Right atrium auricular region (tissue), 2 donors: Measurements from ENCODE around the gene FAF2. TPM values are rescaled to one million over a fixed set of nuclear protein-coding genes. Genes with fewer than 3 reads are reported as not detected.

Experiments used
- DNase-seq: peaks from one replicate; pipeline ENCODE4 v3.0.0-alpha.2; 2019; ENCODE audit warnings: low spot score
- H3K27ac ChIP-seq, 2 donors: fragments of 200-600 bp; sonication (generic); 1 replicate in 1 of 2; 2 replicates in 1 of 2; pipeline ENCODE4 v1.5.1; 2016 to 2019
- H3K27me3 ChIP-seq, 2 donors: fragments of 200-600 bp; sonication (generic); one replicate each; pipeline versions ENCODE4 v1.5.1 to v1.6.0; 2017 to 2019
- H3K36me3 ChIP-seq: fragments of 200-600 bp; sonication (generic); one replicate; pipeline ENCODE4 v1.5.1; 2016
- H3K4me1 ChIP-seq, 2 donors: fragments of 200-600 bp; sonication (generic); one replicate each; pipeline versions ENCODE4 v1.5.1 to v1.6.0; 2017 to 2019
- H3K4me3 ChIP-seq, 2 donors: fragments of 200-600 bp; sonication (generic); 1 replicate in 1 of 2; 2 replicates in 1 of 2; pipeline ENCODE4 v1.5.1; 2017 to 2019; ENCODE audit warnings: mild to moderate bottlenecking in 1 of 2, moderate library complexity in 1 of 2
- H3K9me3 ChIP-seq, 2 donors: fragments of 200-600 bp; sonication (generic); one replicate each; pipeline ENCODE4 v1.5.1; 2019
- total RNA-seq, 2 donors: library from RNA; depleted of rRNA; stranded (reverse); fragments of >200 nt; gene quantifications; one replicate each; pipeline ENCODE4 v1.1.0, GENCODE V29; 2016
- TF ChIP-seq, protein P1 (sequence below), 2 donors: fragments of 200-600 bp; sonication (generic); IDR thresholded peaks; one replicate each; pipeline ENCODE4 v1.5.1; 2019; ENCODE audit warnings: antibody characterized with exemption in 2 of 2

FAF2 gene
- total RNA-seq, 2 donors from 2014 or later = 14.4 to 19.5 TPM

DNA sequence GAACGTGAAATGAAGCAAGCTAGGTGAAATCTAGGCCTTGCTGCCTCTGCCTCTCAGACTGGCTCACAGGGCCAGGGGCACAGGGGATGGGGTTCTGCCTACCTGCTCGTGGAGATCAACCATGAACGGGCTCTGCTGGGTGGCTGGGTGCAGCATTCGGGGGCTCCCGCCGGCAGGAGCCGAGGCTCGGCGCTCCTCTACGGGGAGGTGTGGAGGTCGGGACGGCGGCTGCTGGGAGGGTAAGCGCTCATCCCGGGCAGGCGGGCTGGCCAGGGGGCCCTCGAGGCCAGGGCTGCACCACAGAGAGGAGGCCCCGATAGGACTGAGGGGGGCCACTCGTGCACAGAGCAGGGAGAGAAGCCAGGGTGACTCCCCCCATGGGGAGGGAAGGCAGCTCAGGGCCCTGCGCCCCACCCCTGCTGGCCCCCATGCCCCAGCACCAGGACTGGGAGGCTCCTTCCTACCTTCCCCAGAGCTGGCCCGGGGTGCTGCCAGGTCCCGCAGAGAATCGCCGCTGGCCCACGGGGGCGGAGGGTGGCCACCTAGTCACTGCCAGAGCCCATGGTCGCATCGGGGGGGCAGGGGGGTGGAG, 83.8 kb downstream of the FAF2 start:
- peaks cover 0 to 66% of the 10 kb centered on the region in 2 donors for H3K4me1 ChIP-seq
- TF ChIP-seq, protein P1, sequence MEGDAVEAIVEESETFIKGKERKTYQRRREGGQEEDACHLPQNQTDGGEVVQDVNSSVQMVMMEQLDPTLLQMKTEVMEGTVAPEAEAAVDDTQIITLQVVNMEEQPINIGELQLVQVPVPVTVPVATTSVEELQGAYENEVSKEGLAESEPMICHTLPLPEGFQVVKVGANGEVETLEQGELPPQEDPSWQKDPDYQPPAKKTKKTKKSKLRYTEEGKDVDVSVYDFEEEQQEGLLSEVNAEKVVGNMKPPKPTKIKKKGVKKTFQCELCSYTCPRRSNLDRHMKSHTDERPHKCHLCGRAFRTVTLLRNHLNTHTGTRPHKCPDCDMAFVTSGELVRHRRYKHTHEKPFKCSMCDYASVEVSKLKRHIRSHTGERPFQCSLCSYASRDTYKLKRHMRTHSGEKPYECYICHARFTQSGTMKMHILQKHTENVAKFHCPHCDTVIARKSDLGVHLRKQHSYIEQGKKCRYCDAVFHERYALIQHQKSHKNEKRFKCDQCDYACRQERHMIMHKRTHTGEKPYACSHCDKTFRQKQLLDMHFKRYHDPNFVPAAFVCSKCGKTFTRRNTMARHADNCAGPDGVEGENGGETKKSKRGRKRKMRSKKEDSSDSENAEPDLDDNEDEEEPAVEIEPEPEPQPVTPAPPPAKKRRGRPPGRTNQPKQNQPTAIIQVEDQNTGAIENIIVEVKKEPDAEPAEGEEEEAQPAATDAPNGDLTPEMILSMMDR (IDR thresholded peaks at IDR 0.05) = no peak
- peaks cover 52% of the 10 kb centered on the region for H3K36me3 ChIP-seq
- H3K4me3 ChIP-seq = no peak overlapping the region
- no peak for DNase-seq
- no peaks in the 10 kb centered on the region for H3K9me3 ChIP-seq
- no peaks in the 10 kb centered on the region for H3K27me3 ChIP-seq
- no peak overlapping the region for H3K27ac ChIP-seq

GRCh38 chr5:176532795-176533194, 84.6 kb downstream of the FAF2 start:
- Histone ChIP-seq H3K27ac (peak overlapping the region; percentile 98 to 99), H3K9me3 (no peaks in the 10 kb centered on the region), H3K4me3 (no peak overlapping the region), H3K27me3 (no peaks in the 10 kb centered on the region), H3K4me1 (peaks cover 0 to 66% of the 10 kb centered on the region in 2 donors), H3K36me3 (peaks cover 44% of the 10 kb centered on the region)
- TF ChIP-seq, protein P1 (IDR thresholded peaks at IDR 0.05) = no peak
- no peak for DNase-seq

- H3K9me3 ChIP-seq = no peaks in the 10 kb centered on the region
- no peak for DNase-seq
- H3K4me3 ChIP-seq = no peak overlapping the region
- H3K27ac ChIP-seq = peak overlapping the region; percentile 98 to 99
- peaks cover 0 to 66% of the 10 kb centered on the region in 2 donors for H3K4me1 ChIP-seq
- peaks cover 38% of the 10 kb centered on the region for H3K36me3 ChIP-seq
- TF ChIP-seq, protein P1 (IDR thresholded peaks at IDR 0.05) = no peak
- no peaks in the 10 kb centered on the region for H3K27me3 ChIP-seq
Measured at GRCh38 chr5:176533390-176533789, 85.2 kb downstream of the FAF2 start.

DNA sequence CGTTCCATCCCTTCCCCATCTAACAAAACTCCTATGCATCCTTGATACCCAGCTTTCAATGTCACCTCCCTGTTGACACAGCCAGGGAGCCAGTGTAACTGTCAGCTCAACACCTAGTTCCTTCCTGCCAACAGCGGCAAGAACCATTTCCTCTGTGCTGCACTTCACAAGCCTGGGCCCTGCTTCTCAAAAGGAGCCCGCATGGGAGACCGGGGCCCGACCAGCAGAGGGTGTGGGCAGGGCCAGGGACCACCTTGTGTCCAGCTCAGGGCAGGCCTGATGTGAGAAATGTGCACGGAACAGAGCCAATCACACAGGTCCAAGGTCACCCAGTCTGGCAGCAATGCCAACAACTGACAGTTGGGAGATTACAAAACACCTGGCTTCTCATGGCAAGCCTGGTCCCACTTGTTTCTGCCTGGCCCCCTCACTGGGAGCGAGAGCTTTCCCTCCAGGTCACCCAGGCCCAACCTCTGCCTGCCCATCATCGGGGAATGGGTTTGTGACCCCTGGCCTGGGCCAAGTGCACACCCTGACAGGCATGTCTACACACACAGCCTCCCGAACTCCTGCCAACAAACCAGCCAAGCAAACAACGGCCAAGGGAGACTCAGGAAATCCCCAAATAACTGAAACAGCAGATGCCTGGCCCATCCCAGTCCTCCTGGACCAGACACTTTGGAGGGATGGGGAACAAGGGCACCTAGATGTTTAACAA, 85.9 kb downstream of the FAF2 start:
- no peak overlapping the region for H3K4me3 ChIP-seq
- peaks cover 32% of the 10 kb centered on the region for H3K36me3 ChIP-seq
- no peaks in the 10 kb centered on the region for H3K27me3 ChIP-seq
- no peaks in the 10 kb centered on the region for H3K9me3 ChIP-seq
- TF ChIP-seq, protein P1 (IDR thresholded peaks at IDR 0.05) = peak in 1 of 2 donors; percentile 14
- peak overlapping the region; percentile 98 to 99 for H3K27ac ChIP-seq
- H3K4me1 ChIP-seq = peaks cover 0 to 69% of the 10 kb centered on the region in 2 donors
- no peak for DNase-seq

DNA sequence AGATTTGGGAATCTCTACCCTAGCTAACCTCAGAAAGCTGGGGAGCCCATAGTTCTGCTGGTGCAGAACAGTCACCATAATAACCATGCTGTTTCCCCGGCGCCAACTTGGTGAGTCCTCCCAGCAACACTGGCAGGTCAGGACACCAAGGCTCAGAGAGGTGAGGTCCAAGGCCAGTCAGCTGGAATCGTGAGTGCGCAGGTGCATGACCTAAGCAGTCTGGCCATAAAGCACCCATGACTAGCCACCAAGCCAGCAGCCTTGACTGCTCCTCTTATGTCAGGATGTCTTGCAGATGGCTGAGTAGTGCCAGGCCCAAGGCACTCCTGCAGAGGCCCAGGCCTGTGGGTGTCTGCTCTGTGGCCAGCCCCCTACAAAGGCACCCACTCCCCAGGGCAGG, 86.5 kb downstream of the FAF2 start:
- Histone ChIP-seq H3K4me1 (peaks cover 0 to 70% of the 10 kb centered on the region in 2 donors), H3K9me3 (no peaks in the 10 kb centered on the region), H3K4me3 (no peak overlapping the region), H3K27ac (peak overlapping the region; percentile 98 to 99), H3K36me3 (peaks cover 26% of the 10 kb centered on the region), H3K27me3 (no peaks in the 10 kb centered on the region)
- DNase-seq = no peak
- TF ChIP-seq, protein P1 (IDR thresholded peaks at IDR 0.05) = no peak
